ENCODE results near the gene TSPAN7.

The TSPAN7 gene

GRCh38 chrX:38699696-38700095 lies 138.4 kb downstream of the TSPAN7 start:
- ChIA-PET CTCF (no interaction called here), POLR2A (no interaction called here)
- DNase-seq (ENCODE audit: low read depth, low spot score), result no peak
- no peak overlapping the region for H3K4me3 ChIP-seq (ENCODE audit: low read depth, low read length)
- TF ChIP-seq CTCF (IDR thresholded peaks at IDR 0.05; ENCODE audit: insufficient read depth, low read length, missing control alignments), result no peak

GRCh38 chrX:38701073-38701472 lies 139.7 kb downstream of the TSPAN7 start:
- POLR2A ChIA-PET, result no interaction called here
- no peak for TF ChIP-seq CTCF (IDR thresholded peaks at IDR 0.05; ENCODE audit: insufficient read depth, low read length, missing control alignments)
- CTCF ChIA-PET, result no interaction called here
- DNase-seq (ENCODE audit: low read depth, low spot score), result no peak
- no peak overlapping the region for H3K4me3 ChIP-seq (ENCODE audit: low read depth, low read length)

GRCh38 chrX:38704146-38704882 lies 143.0 kb downstream of the TSPAN7 start:
- no peak for DNase-seq (ENCODE audit: low read depth, low spot score)
- TF ChIP-seq CTCF (IDR thresholded peaks at IDR 0.05; ENCODE audit: insufficient read depth, low read length, missing control alignments), result no peak
- H3K4me3 ChIP-seq (ENCODE audit: low read depth, low read length), result no peak overlapping the region
- ChIA-PET CTCF (no interaction called here), POLR2A (no interaction called here)

GRCh38 chrX:38717871-38718270 lies 156.5 kb downstream of the TSPAN7 start:
- peak; percentile 46 for TF ChIP-seq CTCF (IDR thresholded peaks at IDR 0.05; ENCODE audit: insufficient read depth, low read length, missing control alignments)
- ChIA-PET POLR2A (no interaction called here), CTCF (no interaction called here)

DNA sequence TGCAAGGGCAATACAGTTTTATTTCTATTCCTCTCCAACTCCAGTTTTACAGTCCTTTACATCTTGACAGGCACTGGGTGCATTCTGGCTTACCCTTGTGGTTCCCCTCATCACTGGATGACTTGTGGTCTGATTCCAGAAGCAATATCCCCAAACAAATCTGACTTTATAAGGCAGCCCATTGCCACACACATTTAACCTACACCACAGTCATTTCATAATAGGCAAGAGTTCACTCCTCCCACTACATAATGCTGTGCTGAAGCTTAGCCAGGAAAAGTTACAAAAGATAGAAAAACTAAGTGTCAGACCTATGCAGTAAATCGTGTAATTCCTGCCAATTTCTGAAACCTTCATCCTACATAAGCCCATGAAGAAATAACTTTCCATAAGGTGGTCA lies 157.0 kb downstream of the TSPAN7 start:
- ChIA-PET CTCF (no interaction called here), POLR2A (no interaction called here)
- DNase-seq (ENCODE audit: low read depth, low spot score), result no peak
- TF ChIP-seq CTCF (IDR thresholded peaks at IDR 0.05; ENCODE audit: insufficient read depth, low read length, missing control alignments), result no peak
- H3K4me3 ChIP-seq (ENCODE audit: low read depth, low read length), result no peak overlapping the region

More at GRCh38 chrX:38717871-38718270, 156.5 kb downstream of the TSPAN7 start:
- no peak overlapping the region for H3K4me3 ChIP-seq (ENCODE audit: low read depth, low read length)
- DNase-seq (ENCODE audit: low read depth, low spot score), result no peak

DNA sequence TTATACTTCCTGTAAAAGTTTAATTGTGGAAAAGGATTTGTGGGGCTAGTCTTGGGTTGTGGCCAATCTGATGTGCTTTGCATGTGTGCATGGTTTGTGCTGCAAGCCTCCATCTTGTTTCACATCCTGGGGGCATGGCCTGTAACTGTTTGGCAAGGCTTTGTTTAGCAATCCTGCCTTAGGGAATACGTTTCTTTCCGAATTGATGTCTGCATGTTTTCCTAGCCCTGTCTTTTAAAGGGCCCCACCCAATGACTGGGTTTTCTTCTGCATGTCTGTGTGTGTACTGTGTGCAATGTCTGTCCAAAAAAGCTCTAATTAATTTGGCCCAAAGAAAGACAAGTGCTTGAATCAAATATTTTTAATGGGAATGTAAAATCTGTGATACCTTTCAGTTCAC lies 165.3 kb downstream of the TSPAN7 start:
- H3K4me3 ChIP-seq (ENCODE audit: low read depth, low read length), result no peak overlapping the region
- no peak for TF ChIP-seq CTCF (IDR thresholded peaks at IDR 0.05; ENCODE audit: insufficient read depth, low read length, missing control alignments)
- POLR2A ChIA-PET, result no interaction called here
- no peak for DNase-seq (ENCODE audit: low read depth, low spot score)
- CTCF ChIA-PET, result no interaction called here

Measured in AG04449 (cell line).